BJ (cell line): Measurements from ENCODE around the gene DEPDC7. TPM values are rescaled to one million over a fixed set of nuclear protein-coding genes. Genes with fewer than 3 reads are reported as not detected.

ENCODE experiments used
- CTCF ChIA-PET: fragments of 350-600 bp; formaldehyde crosslinking; extraction: SDS; loops from one replicate; lab custom pipeline; 2021; ENCODE audit warnings: antibody characterized with exemption, inconsistent platforms; lab: Yijun Ruan, JAX
- POLR2A ChIA-PET: fragments of 300-600 bp; sonication (Branson Sonifier 250); formaldehyde crosslinking; extraction: SDS; loops from one replicate; lab custom pipeline; 2021; ENCODE audit warnings: antibody characterized with exemption; lab: Charles Lee
- DNase-seq: peaks from one replicate; pipeline ENCODE4 v3.0.0-alpha.2; 2011; ENCODE audit warnings: low read depth
- H3K27me3 ChIP-seq: 2 replicates; pipeline ENCODE4 v1.6.0; 2011; ENCODE audit warnings: low read length; ENCODE audit not compliant: control insufficient read depth, insufficient read depth
- H3K36me3 ChIP-seq: 2 replicates; pipeline ENCODE4 v1.5.1; 2011; ENCODE audit warnings: low read length; ENCODE audit not compliant: control insufficient read depth, insufficient read depth
- H3K4me3 ChIP-seq: 2 replicates; pipeline ENCODE4 v1.5.1; 2011; ENCODE audit warnings: low read depth, mild to moderate bottlenecking, control low read depth, low read length
- CTCF ChIP-seq: IDR thresholded peaks from 2 replicates; pipeline ENCODE4 v1.5.1; 2011; ENCODE audit warnings: low read depth, mild to moderate bottlenecking, control low read depth, inconsistent platforms, low read length, moderate library complexity; ENCODE audit not compliant: insufficient read depth
- polyA plus RNA-seq: library from polyadenylated mRNA; depleted of rRNA; stranded (reverse); fragments of >200 nt; gene quantifications from 2 replicates; pipeline ENCODE4 v1.2.3, GENCODE V29; 2011; rRNA removed
- small RNA-seq: library from RNA; depleted of rRNA; stranded (forward); fragments of <200 nt; gene quantifications from one replicate; pipeline ENCODE3, GENCODE V24; 2012; ENCODE audit warnings: low replicate concordance, low read depth; ENCODE audit not compliant: insufficient read length

Gene DEPDC7
- polyA plus RNA-seq, 1 experiment: 4.2 TPM

- no peak for TF ChIP-seq CTCF
- no peak for DNase-seq
- peaks cover 26% of the 10 kb centered on the region for H3K36me3 ChIP-seq
- no peak overlapping the region for H3K4me3 ChIP-seq
- no peaks in the 10 kb centered on the region for H3K27me3 ChIP-seq
- ChIA-PET CTCF (interaction anchor here (0.6 to 9.2 kb wide), 4 partner anchors 10 to 174 kb away, joined by 3 to 119 read pairs (median 3); no protein-coding TSS in a partner anchor), POLR2A (no interaction called here)
These were observed 53.1 kb downstream of the DEPDC7 start for GRCh38 chr11:33068611-33069340.

- POLR2A ChIA-PET: interaction anchor here (0.6 kb wide), 1 partner anchor 33 kb away, joined by 3 read pairs; no protein-coding TSS in a partner anchor
- Histone ChIP-seq H3K4me3 (no peak overlapping the region), H3K36me3 (peaks cover 24% of the 10 kb centered on the region), H3K27me3 (no peaks in the 10 kb centered on the region)
- no peak for DNase-seq
- TF ChIP-seq CTCF: no peak
- CTCF ChIA-PET: interaction anchor here (0.7 to 1.1 kb wide), 2 partner anchors 9 to 113 kb away, joined by 3 read pairs; no protein-coding TSS in a partner anchor
These were observed 56.8 kb downstream of the DEPDC7 start for GRCh38 chr11:33072465-33072864.

Small RNAs within 50 kb of the gene (small RNA-seq; reads per million reads assigned to genes)
- gene RF00019: not detected

Other genes starting within 250 kb of the DEPDC7 start
- not detected in 2 replicates for gene CCDC73, start 221.2 kb upstream of the DEPDC7 start, polyA plus RNA-seq
- gene PRRG4, start 186.0 kb upstream of the DEPDC7 start, polyA plus RNA-seq: not detected in 2 replicates
- 3.9 and 8.2 TPM in 2 replicates for gene QSER1, start 123.1 kb upstream of the DEPDC7 start, polyA plus RNA-seq
- gene TCP11L1, start 23.7 kb downstream of the DEPDC7 start, polyA plus RNA-seq: 20.2 and 23.4 TPM in 2 replicates
- 7.9 and 18.9 TPM in 2 replicates for gene CSTF3, start 145.6 kb downstream of the DEPDC7 start, polyA plus RNA-seq
- 18.9 and 26.3 TPM in 2 replicates for gene HIPK3, start 241.5 kb downstream of the DEPDC7 start, polyA plus RNA-seq